Right ventricle myocardium superior (tissue), 1 donor: ENCODE results near the gene TIAM2. TPM values are rescaled to one million over a fixed set of nuclear protein-coding genes. Genes with fewer than 3 reads are reported as not detected.

Experiments
- ATAC-seq: fragments of 200-7000 bp; cut with Tn5 transposase; one replicate; pipeline ENCODE4 v1.9.1; 2020; ENCODE audit warnings: mild to moderate bottlenecking; ENCODE audit not compliant: poor library complexity
- DNase-seq: peaks from one replicate; pipeline ENCODE4 v3.0.0-alpha.2; 2020
- intact Hi-C: fragments of 100-400 bp; cut with DNase I; formaldehyde crosslinking; loops from one replicate; pipeline ENCODE4 v1.11.2; 2022
- total RNA-seq: library from RNA; stranded (reverse); fragmentation: NEBNext Ultra II Directional; extraction: Animal tissue kit (Norgen Biotek cat#: 25700); gene quantifications from one replicate; pipeline ENCODE4 v1.2.1, GENCODE V29; 2021
- donor health status: DM: no; HTN: yes; CAD: no; lungs with severe emphysema.

The TIAM2 gene
- total RNA-seq, 1 donor from 2014 or later = 8.4 TPM

DNA sequence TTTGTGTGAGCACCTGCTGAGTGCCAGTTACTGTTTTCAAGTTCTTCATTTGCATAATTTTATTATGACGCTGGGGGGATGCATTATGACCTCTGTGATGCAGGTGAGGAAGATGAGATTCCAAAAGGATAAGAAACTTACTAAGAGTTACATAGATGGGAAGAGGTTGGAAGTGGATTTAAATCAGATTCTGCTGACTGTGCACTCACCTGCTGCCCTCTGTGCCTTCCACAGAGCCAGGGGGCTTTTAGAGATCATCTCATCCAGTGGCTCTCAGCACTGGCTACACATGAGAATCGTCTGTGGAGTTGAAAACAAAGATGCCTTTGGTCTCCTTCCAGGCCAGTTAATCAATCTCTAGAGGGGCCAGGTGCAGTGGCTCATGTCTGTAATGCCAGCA lies 47.9 kb downstream of the TIAM2 start:
- intact Hi-C loops = no loop called here
- no peak for DNase-seq
- no peak for ATAC-seq

DNA sequence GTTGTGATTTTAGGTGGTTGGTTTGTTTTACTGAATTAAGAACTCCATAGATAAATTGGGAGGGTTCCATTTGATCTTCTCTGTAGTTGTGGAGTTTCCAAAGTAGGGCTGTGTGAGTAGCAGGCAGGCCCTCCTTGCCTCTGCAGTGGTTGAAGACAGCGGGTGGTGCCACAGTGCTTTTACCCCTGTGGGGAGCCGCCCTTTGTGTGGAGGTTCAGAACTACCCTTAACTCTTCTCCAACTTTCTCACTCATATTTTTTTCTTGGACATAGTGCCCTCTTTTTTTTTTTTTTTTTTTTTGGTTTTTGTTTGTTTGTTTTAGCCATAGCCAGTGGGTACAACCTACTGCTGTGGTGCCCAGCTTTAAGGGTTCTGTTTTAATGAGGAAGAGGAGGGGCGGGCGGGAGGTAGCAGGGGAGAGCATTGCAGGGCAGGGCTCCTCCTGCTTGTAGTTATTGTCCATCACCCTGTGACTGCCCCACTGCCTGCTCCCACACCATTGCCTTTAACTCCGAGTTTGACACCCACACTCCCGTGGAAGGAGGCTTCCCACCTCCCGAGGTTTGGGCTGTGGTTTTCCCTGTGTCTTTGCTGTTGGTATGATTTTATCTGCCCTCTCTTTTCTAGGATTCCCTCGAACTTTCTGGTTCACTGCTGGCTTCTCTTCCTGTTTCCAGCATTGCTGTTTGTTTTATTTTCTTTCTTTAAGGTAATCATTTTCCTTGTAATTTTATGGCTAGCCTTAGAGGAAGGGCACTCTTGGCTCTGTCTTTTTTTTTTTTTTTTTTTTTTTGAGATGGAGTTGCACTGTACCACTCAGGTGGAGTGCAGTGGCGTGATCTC lies 50.7 kb downstream of the TIAM2 start:
- intact Hi-C loops = no loop called here
- ATAC-seq (no peak), DNase-seq (no peak)

DNA sequence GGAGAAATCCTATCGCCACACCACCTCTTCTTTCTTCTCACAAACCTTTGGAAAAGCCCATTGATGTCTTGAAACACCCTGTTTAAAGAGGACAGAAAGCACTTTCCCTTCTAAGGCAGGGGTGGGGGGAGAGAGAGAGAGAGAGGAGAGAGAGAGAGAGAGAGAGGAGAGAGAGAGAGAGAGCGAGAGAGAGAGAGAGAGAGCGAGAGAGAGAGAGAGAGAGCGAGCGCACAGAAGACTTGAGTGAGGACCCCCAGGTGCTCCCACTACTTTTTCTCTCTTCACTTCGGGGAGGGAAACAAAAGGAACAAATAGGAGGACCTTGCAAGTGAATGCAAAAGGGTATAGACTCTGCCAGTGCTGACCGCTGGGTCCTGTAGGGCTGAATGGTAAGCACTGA lies 52.4 kb downstream of the TIAM2 start:
- ATAC-seq = no peak
- DNase-seq = no peak
- intact Hi-C loops = no loop called here

DNA sequence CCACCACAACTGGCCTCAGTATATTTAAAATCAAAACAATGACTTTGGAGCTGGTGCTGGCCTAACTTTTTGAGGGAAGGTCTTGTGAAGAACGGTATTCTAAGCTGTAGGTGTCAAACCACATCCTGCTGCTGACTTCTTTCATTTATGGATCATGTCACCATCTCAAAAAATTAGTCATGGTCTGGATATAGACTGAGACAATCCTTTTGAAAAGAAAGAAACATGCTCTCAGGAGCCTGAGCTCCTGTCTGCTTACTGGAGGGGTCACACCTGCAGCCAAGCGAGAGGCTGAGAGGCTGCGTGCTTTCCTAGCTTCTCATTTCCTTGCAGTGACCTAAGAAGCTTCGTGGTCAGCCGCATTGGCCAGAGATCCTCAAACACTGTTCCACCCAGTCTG lies 55.2 kb downstream of the TIAM2 start:
- intact Hi-C loops = no loop called here
- no peak for ATAC-seq
- no peak for DNase-seq

DNA sequence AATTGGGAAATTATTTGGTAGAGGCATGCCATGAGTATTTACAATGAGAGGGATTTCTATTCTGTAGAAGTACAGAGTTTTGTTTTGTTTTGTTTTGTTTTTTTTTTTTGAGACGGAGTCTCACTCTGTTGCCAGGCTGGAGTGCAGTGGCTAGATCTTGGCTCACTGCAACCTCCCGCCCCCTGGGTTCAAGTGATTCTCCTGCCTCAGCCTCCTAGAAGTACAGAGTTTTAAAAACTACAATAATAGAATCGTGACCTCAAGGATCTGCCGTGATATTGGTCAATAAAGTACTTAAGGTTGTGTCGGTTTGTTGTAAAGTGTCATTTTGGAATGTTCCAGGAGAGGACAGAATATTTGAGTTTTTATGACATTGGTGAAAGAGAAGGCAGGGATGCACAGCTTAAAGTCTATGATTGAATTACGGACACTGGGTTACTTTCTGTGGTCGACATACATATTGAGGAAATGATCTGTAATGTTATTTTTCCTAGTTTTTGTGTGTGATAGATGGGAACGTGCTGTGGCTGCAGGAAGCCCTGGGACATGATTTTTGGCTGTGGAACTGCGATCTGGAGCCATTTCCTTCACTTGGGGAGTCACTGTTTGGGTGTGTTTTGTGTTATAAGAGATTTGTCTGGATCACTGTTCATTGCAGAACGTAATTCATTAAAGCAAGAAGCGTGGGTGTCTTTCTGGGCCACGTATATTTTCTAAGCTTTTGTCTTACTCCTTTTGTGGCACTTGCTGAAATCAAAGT lies 59.6 kb downstream of the TIAM2 start:
- intact Hi-C loops = no loop called here
- DNase-seq (no peak), ATAC-seq (no peak)

DNA sequence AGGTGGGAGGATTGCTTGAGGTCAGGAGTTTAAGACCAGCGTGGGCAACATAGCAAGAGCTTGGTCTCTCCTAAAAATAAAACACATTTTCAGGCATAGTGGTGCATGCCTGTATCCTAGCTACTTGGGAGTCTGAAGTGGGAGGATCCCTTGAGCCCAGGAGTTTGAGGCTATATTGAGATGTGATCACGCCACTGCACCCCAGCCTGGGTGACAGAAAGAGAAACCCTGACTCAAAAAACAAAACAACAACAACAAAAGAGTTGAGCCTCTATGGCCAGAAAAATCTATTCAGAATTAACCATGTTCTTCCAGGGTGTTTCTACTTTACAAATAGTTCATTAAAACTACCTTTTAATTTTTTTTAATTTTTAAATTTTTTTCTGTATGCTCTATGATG lies 60.6 kb downstream of the TIAM2 start:
- ATAC-seq = no peak
- intact Hi-C loops = no loop called here
- no peak for DNase-seq

DNA sequence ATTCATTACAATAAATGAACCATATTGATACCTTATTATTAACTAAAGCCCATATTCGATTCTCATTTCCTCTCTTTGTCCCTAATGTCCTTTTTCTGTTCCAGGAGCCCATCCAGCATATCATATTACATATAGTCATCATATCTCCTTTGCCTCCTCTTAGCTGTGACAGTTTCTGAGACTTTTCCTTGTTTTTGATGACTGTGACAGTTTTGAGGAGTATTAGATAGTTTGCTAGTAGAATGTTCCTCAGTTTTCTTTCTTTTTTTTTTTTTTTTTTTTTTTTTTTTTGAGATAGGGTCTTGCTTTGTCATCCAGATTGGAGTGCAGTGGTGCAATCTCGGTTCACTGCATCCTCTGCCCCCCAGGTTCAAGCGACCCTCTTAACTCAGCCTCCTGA lies 61.6 kb downstream of the TIAM2 start:
- intact Hi-C loops = no loop called here
- DNase-seq (no peak), ATAC-seq (no peak)

DNA sequence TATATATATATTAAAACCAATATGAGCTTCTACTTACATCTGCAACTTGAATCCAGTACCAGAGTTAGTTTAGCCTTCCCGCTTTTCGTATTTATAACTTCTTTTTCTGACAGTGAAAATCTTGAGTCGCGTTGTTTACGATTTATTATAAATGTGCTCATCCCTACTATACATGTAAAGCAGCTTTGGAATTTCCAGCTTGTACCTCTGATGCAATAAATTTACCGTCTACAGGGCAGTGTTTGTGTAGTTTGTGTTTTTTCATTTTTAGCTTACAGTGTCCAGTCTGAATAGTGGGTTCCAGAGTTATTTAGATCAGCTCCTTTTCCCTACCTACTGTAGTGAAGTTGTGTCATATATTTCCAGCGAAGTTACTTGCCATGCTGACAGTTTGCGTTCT lies 66.3 kb downstream of the TIAM2 start:
- no peak for DNase-seq
- no peak for ATAC-seq
- intact Hi-C loops = no loop called here

DNA sequence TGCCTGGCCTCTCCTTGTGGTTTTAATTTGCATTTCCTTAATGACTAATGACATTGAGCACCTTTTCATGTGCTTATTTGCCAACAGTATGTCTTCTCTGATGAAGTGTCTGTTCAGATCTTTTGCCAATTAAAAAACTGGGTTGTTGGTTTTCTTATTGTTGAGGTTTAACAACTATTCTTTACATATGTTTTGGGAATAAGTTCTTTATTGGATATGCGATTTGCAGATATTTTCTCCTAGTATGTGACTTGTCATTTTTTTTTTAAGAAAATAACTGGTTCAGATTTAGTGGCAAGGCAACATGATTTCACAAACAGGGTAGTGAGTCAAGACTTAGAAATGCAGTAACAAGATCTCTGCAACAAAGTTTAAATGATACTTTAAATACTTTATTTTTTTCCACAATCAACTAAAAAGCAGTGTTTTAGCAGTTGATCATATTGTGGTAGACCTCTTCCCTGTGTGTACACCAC lies 67.8 kb downstream of the TIAM2 start:
- intact Hi-C loops = no loop called here
- DNase-seq (no peak), ATAC-seq (no peak)

DNA sequence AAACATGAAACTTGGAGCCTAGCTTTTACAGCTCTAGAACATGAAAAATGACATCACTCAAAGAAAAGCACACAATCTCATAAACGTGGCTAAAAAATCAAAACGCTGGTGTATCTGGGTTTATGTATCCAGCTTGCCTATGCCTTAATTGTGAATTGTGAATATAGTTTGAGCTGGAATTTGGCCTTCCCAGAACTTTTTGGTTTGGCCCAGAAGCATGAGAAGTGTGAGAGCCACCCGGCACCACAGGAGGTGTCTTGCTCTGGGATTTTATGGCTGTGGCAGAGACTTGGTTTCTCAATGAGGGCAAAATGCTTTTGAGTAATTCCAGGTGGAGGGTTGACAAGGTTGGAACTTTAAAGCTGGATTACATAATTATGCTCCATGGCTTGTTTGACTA lies 69.2 kb downstream of the TIAM2 start:
- ATAC-seq (no peak), DNase-seq (no peak)
- intact Hi-C loops = no loop called here

DNA sequence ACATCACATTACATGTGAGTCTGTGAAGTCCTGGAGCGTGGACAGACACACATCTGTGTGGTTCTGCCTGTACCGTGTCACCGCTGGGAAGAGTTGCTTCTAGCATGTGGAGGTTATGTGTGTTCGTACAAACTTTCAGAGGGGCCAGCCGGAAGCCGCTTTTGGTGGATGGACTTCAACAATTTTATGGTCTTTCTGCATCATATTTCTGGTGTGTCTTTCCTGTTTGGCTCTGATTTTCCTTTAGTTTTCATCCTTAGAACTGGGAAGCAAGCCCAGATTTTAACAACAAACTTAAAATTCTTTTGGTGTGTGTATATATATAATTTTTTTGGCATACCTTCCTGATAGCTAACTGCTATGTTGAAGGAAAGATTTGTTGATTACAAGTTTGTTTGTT lies 71.2 kb downstream of the TIAM2 start:
- no peak for ATAC-seq
- no peak for DNase-seq
- intact Hi-C loops = no loop called here

DNA sequence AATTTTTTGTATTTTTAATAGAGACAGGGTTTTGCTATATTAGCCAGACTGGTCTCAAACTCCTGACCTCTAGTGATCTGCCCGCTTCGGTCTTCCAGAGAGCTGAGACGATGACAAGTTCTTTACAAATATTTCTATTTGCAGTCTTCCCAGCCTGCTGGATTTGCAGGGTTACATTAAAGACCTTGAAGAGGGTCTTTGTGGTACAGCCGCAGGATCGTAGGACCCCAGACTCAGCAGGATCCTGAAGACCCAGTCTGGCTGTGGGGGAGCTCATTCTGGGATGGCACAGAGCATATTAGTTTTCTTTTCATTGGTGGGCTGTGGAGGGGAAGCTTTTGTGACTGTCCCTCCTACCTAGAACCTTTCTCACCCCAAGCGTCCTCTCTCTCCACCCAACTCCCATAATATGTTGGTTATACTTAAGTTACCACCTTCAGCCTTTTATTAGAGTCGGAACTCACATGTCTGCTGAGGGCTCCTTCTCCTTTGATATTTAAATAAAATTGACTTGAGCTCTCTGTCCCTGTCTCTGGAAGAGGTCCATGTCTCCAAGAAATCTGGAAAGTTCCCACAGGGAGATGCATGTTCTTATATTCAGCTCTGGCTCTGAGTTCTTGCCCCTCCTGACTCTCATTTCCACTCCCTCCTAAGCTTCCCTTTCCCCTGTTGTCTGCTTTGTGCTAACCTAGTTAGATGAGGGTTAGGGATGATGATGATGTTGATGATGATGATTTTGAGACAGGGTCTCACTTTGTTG lies 72.0 kb downstream of the TIAM2 start:
- no peak for DNase-seq
- intact Hi-C loops = no loop called here
- ATAC-seq = no peak

DNA sequence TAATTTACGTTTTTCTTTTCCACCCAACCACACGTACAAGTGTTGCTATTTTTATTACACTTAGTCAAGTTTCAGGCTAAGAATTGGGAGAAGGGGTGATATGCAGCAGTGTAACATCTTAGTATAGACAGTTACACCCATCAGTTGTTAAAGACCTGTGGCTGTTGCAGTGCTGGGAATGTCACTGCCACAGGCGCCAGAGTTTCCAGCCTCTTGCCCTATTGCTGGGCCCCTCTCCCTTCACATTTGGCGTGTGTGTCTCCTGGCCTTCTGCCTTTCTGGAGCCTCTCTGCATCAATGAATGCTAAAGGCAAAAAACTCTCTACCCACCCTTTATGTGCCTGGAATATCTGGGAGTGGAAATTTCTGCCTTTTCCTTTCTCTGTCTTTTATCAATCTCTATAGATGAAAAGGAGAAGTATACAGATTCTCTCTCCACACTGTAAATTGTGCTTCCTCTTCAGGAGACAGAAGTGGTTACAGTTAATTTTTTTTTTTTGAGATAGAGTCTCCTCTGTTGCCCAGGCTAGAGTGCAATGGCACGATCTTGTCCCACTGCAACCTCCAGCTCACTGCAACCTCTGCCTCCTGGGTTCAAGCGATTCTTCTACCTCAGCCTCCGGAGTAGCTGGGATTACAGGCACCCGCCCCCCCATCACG lies 73.0 kb downstream of the TIAM2 start:
- intact Hi-C loops = no loop called here
- no peak for DNase-seq
- ATAC-seq = no peak

DNA sequence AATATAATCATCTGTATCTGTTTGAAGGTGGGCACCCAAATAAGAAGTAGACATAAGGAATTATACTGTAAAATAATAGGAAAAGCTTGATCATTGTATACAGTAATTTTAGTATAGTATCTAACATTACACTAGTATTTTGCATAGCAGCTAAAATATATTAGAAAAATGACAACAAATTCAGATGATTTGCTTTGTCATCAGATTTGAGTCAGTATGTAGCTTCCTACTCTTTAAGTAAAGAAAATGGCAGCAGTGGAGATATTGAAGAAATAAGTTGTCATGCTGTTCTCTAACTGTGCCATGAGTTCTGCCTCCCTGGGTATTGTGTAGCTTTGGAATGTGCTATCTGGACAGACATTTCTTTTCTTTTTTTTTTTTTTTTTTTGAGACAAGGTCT lies 74.4 kb downstream of the TIAM2 start:
- intact Hi-C loops = no loop called here
- DNase-seq = no peak
- no peak for ATAC-seq

DNA sequence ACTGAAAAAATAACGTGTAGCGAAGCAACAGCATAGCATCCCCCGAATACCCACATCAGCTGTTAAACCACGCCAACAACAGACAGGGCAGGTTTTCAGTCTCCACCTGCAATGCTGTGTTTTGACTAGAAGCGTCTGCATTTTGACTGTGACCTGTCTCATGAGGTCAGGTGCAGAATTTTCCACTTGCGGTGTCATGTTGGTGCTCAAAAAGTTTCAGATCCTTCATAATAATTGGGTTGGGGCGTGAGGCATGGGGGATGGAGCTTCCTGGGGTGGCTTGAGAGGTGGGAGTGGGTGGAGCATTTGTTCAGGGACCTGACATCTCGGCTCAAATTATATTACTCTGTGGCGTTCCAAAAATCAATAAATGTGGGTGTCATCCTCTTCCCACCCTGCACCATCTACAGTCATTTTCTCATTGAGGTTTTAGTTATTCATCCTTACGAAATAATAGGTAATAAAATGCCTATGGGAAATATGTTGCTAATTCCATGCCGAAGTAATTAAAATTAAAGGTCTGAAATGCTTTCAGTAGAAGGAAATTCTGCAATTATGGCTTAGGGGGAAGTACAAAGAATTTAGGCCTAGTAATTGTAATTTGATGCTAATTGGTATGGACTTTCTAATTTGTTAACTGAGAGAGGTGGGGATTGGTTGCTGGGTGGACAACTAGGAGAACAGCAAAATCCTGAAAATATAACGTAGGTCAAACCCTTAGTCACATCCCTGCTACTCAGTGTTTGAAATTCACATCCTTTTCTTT lies 81.0 kb downstream of the TIAM2 start:
- ATAC-seq (no peak), DNase-seq (no peak)
- intact Hi-C loops = no loop called here

DNA sequence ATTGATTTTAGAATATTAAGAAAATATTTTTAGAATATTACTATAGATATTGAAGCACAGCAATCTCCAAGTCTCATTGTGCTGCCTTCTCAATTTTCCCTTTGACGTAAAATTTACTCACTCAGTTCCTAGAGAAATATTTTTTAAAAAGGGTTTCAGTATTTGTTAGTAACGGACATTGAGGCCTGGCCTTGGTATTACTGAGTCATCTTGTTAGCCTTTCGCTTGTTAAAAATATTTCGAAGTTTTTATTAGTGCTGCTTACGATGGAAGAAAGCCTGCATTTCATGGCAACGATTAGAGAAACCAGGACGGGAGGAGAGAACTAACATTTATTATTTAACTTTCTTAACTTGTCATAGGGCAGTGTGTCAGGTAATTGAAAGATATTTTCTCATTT lies 82.2 kb downstream of the TIAM2 start:
- ATAC-seq (no peak), DNase-seq (no peak)
- intact Hi-C loops = no loop called here

DNA sequence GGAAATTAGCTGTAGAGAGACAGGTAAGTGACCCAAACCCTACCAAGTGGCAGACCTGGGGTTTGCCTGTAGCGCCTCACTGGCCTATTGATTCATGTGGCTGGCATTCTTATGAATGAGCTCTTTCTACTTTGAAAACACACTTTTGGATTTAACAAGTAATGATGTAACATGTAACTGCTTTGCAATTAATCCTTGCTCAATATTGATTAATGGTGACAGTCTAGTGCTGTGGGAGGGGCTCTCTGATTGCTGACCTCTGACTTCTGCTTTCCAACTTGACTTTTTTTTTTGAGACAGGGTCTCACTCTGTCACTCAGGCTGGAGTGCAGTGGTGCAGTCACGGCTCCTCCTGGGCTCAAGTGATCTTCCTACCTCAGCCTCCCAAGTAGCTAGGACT lies 82.7 kb downstream of the TIAM2 start:
- intact Hi-C loops = no loop called here
- ATAC-seq (no peak), DNase-seq (no peak)

DNA sequence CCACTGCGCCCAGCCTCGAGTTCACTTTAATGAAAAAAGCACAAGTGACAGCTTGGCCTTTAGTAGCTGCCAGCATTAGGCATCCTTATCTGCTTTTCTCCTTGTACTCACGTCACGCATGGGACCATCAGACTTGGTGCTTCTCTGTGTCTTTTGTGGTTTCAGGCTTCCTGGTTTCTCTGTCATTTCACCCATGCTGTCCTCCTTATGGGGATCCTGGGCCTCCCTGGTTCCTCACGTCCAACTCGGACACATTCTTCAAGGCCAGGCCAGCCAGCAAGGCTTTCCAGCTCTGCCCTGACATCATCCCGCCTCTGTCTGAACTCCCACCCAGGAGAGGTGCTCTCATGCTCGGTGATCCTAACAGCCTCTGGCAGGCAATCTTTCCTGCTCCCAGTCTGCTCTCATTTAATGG lies 83.2 kb downstream of the TIAM2 start:
- DNase-seq (no peak), ATAC-seq (no peak)
- intact Hi-C loops = no loop called here
